Measurements from ENCODE around the gene TMEM204. TPM values are rescaled to one million over a fixed set of nuclear protein-coding genes. Genes with fewer than 3 reads are reported as not detected.

The TMEM204 gene
- 27.1 TPM for total RNA-seq
- long read RNA-seq, transcript TMEM204-202 (3 exons, 1,938 nt) = major isoform, 70 of 77 reads
- long read RNA-seq, partial matches to known transcripts = 0 of 77 reads
- long read RNA-seq, other reads (novel, unspliced or antisense) = 7 of 77 reads

DNA sequence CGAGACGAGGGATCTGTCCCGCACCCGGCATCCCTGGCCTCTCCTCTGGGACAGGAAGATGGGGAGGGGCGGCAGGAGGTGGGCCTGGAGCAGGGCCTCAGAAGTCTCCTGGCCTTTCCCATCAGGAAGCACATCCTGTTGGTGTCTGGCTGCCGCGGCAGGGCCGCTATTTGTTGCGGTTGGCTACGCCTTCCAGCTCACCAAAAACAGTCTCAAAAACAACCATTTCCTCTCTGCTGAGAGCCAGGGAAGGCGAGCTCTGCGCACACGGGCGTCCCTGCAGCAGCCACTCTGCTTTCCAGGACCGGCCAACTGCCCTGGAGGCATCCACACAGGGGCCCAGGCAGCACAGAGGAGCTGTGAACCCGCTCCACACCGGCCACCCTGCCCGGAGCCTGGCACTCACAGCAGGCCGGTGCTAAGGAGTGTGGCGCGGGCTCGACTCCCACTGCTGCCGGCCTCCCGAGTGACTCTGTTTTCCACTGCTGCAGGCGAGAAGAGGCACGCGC lies at the start of gene TMEM204:
TMEM204 (plus strand) TSS at position 224 of the 509 bp plus-strand sequence. CDS start 610 bp downstream, outside the sequence.
- H3K36me3 ChIP-seq = peaks cover 31% of the 10 kb centered on the region
- TF ChIP-seq, protein P1, sequence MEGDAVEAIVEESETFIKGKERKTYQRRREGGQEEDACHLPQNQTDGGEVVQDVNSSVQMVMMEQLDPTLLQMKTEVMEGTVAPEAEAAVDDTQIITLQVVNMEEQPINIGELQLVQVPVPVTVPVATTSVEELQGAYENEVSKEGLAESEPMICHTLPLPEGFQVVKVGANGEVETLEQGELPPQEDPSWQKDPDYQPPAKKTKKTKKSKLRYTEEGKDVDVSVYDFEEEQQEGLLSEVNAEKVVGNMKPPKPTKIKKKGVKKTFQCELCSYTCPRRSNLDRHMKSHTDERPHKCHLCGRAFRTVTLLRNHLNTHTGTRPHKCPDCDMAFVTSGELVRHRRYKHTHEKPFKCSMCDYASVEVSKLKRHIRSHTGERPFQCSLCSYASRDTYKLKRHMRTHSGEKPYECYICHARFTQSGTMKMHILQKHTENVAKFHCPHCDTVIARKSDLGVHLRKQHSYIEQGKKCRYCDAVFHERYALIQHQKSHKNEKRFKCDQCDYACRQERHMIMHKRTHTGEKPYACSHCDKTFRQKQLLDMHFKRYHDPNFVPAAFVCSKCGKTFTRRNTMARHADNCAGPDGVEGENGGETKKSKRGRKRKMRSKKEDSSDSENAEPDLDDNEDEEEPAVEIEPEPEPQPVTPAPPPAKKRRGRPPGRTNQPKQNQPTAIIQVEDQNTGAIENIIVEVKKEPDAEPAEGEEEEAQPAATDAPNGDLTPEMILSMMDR (IDR thresholded peaks at IDR 0.05; ENCODE audit: borderline replicate concordance) = no peak
- DNase-seq = peak; percentile 86
- intact Hi-C loops (cut with micrococcal nuclease) = no loop called here
- H3K9me3 ChIP-seq (replicated peaks) = no peaks in the 10 kb centered on the region
- H3K4me3 ChIP-seq = peak within 1 kb of the TSS; percentile 83
- H3K4me1 ChIP-seq = peaks cover 96% of the 10 kb centered on the region
- peak within 1 kb of the TSS; percentile 98 for H3K27ac ChIP-seq (replicated peaks)
- no peaks in the 10 kb centered on the region for H3K27me3 ChIP-seq (ENCODE audit: low read depth)

DNA sequence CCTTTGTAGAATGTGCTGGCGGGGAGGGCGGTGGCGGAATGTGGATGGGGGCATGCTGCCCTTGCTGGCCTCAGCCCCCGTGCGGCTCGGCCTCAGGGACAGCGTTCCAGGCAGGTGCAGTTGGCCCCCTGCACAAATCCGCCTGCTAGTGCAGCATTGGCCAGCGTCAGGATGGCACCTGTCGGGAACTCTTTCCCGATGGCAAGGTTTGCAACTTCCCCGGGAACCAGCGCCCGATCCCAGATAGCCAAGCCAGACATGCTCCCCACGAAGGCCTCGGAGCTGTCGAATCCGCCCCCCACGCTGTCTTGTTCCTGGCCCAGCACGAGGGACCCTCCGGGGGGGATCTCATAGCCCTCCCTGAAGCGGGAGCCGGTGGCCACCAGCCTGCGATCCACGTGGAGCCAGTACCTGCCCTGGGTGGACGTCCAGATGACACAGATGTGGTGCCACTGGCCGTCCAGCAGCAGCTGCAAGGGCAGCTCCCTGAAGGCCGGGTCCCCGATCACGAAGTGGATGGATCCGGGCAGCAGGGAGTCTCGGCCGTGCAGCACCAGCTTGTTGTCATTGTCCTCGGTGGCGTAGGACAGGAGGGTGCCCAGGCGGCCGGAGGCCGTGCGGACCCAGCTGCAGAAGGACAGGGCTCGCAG lies 47.5 kb upstream of the TMEM204 start:
- Histone ChIP-seq H3K4me3 (no peak overlapping the region), H3K4me1 (no peaks in the 10 kb centered on the region), H3K9me3 (replicated peaks) (no peaks in the 10 kb centered on the region), H3K27me3 (ENCODE audit: low read depth) (no peaks in the 10 kb centered on the region), H3K27ac (replicated peaks) (no peak overlapping the region), H3K36me3 (no peaks in the 10 kb centered on the region)
- DNase-seq = no peak
- intact Hi-C loops (cut with micrococcal nuclease) = no loop called here
- TF ChIP-seq, protein P1 (IDR thresholded peaks at IDR 0.05; ENCODE audit: borderline replicate concordance) = no peak

DNA sequence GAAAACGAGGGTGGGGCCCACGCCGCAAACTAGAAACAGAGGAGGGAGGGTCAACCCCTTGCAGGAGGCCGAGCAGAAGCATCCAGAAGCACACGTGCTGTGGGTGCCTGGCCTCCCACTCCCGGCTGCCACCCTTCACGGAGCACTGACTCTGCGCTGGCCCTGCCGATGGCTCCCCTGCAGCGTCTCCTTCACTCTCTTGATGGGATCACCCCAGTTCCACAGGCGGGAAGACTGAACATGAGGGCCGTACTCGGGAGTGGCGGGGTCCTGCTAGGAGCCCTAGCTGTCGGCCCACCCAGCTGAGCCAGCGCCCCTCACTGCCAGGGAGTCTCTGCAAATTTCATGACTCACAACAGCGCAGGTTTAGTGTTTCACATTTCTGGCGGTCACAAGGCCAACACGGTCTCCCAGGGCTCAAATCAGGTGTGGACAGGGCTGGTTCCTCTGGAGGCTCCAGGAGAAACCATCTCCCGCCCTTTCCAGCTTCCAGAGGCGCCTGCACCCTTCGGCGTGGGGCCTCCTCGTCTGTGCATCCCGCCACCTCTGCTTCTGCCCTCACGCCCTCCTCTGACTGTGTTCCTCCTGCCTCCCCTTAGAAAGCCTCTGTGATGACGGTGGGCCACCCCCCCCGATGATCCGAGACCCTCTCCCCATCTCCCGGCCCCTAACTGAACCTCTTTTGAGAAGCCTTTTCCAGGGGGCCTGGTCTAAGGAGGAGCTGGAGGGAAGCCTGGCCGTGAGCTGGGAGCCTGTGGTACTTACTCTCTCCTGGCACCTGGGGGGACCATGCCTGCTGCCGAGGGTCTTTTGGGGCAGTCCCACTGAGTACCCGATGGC lies 46.7 kb upstream of the TMEM204 start:
- no peaks in the 10 kb centered on the region for H3K36me3 ChIP-seq
- H3K27ac ChIP-seq (replicated peaks) = no peak overlapping the region
- no peaks in the 10 kb centered on the region for H3K27me3 ChIP-seq (ENCODE audit: low read depth)
- DNase-seq = no peak
- intact Hi-C loops (cut with micrococcal nuclease) = no loop called here
- no peaks in the 10 kb centered on the region for H3K4me1 ChIP-seq
- H3K9me3 ChIP-seq (replicated peaks) = no peaks in the 10 kb centered on the region
- TF ChIP-seq, protein P1 (IDR thresholded peaks at IDR 0.05; ENCODE audit: borderline replicate concordance) = no peak
- no peak overlapping the region for H3K4me3 ChIP-seq

DNA sequence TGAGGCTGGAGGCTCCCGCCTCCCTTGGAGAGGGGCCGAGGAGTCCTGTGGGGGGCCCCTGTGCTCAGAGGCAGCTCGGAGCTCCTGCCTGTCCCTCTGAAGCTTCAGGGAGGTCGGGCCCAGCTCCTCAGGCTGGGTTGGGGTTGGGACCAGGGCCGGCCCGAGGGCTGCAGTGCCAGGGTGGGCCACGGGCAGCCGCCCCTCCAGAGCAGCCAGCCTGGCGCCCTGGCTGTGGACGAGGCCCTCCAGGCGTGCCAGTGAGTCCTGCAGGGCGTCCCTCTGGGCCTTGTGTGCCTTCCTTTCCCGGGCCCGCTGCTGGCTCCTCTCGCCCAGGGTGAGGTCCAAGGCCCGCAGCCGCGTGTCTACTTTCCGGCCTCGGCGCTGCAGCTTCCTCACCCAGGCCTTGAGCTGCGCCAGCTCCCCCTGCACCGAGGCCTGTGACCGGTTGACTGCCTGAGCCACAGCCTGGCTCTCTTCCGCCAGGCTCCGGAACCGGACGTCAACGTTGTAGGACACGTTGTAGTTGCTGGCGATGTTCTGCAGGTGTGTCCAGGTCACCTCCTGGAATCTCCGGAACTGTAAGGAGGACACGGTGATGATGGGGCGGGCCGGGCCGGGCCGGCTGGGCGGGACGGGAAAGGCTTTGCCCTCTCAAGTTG lies 45.9 kb upstream of the TMEM204 start:
- H3K4me1 ChIP-seq = peaks cover 3% of the 10 kb centered on the region
- H3K36me3 ChIP-seq = no peaks in the 10 kb centered on the region
- H3K27ac ChIP-seq (replicated peaks) = no peak overlapping the region
- no peak overlapping the region for H3K4me3 ChIP-seq
- DNase-seq = no peak
- intact Hi-C loops (cut with micrococcal nuclease) = no loop called here
- no peaks in the 10 kb centered on the region for H3K27me3 ChIP-seq (ENCODE audit: low read depth)
- H3K9me3 ChIP-seq (replicated peaks) = no peaks in the 10 kb centered on the region
- TF ChIP-seq, protein P1 (IDR thresholded peaks at IDR 0.05; ENCODE audit: borderline replicate concordance) = no peak

DNA sequence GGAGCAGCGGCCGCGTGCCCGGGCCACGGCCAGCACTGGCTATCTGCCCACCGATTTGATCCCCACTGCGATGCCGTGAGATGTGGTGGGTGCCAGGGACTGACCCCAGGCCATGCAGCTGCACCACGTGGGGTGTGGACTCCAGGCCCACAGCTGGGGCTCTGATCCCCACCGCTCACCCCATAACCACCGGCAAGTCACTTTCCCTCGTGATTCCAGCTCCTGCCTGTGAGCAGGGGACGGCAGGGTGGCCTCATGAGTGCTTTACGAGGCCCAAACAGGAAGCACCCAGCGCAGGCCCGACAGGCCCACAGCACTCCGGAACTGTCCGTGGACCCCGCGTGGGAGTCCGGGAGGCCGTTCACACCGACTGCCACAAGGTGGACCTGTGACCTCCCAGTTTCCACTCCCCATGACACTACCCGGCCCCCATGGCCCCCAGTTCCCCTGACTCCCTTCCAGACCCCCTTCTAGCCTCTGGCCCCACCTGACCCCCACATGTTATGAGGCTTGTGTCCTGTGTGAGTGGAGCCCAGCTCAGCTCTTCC lies 45.3 kb upstream of the TMEM204 start:
- peaks cover 8% of the 10 kb centered on the region for H3K4me1 ChIP-seq
- no peak overlapping the region for H3K27ac ChIP-seq (replicated peaks)
- no peak overlapping the region for H3K4me3 ChIP-seq
- H3K27me3 ChIP-seq (ENCODE audit: low read depth) = no peaks in the 10 kb centered on the region
- intact Hi-C loops (cut with micrococcal nuclease) = no loop called here
- no peaks in the 10 kb centered on the region for H3K36me3 ChIP-seq
- no peak for DNase-seq
- no peaks in the 10 kb centered on the region for H3K9me3 ChIP-seq (replicated peaks)
- TF ChIP-seq, protein P1 (IDR thresholded peaks at IDR 0.05; ENCODE audit: borderline replicate concordance) = no peak

Measured in left ventricle myocardium inferior (tissue), 1 donor.